SK-N-SH (cell line): ENCODE measurements around the gene PWWP2B. TPM values are rescaled to one million over a fixed set of nuclear protein-coding genes. Genes with fewer than 3 reads are reported as not detected.

Experiments used
- CTCF ChIA-PET: fragments of 300-600, 350-600 bp; formaldehyde crosslinking; extraction: SDS; loops from one replicate; lab custom pipeline; 2021; lab: Yijun Ruan, JAX
- POLR2A ChIA-PET: fragments of 350-600 bp; sonication (Branson Sonifier 250); formaldehyde crosslinking; extraction: SDS; loops from one replicate; lab custom pipeline; 2020; ENCODE audit warnings: antibody characterized with exemption, inconsistent platforms; lab: Yijun Ruan, JAX
- DNase-seq: peaks from one replicate; pipeline ENCODE4 v3.0.0; 2012
- H2AFZ ChIP-seq: fragments of 200-600 bp; sonication (generic); 2 replicates; pipeline ENCODE4 v1.8.1; 2016; ENCODE audit warnings: antibody characterized with exemption, mild to moderate bottlenecking, low read depth
- H3F3A ChIP-seq: fragments of 200-600 bp; sonication (generic); replicated peaks from 2 replicates; pipeline ENCODE3; 2016; ENCODE audit warnings: antibody characterized with exemption, mild to moderate bottlenecking; ENCODE audit not compliant: insufficient read depth
- H3K27ac ChIP-seq, 2 experiments: fragments of 200-500 bp in 1 of 2; fragments of 200-600 bp in 1 of 2; sonication (Bioruptor generic) in 1 of 2; sonication (generic), shearing (Covaris generic) in 1 of 2; 2 replicates each; pipeline versions ENCODE4 v1.5.1 to v1.6.1; 2014 to 2016; ENCODE audit warnings: low read depth in 2 of 2, inconsistent platforms in 1 of 2, low read length in 1 of 2, mild to moderate bottlenecking in 1 of 2, mixed read lengths in 1 of 2
- H3K27me3 ChIP-seq: fragments of 200-600 bp; sonication (generic), shearing (Covaris generic); 2 replicates; pipeline ENCODE4 v1.6.1; 2016; ENCODE audit warnings: mixed run types; ENCODE audit not compliant: insufficient read depth
- H3K36me3 ChIP-seq, 2 experiments: fragments of 200-500 bp in 1 of 2; fragments of 200-600 bp in 1 of 2; sonication (Bioruptor generic) in 1 of 2; sonication (generic) in 1 of 2; replicated peaks in 1 of 2; 2 replicates each; pipeline versions ENCODE3 to v1.5.1; 2014 to 2016; ENCODE audit warnings: low read length in 1 of 2, mild to moderate bottlenecking in 1 of 2; ENCODE audit not compliant: insufficient read depth in 2 of 2, control insufficient read depth in 1 of 2
- H3K4me1 ChIP-seq, 2 experiments: fragments of 200-500 bp in 1 of 2; fragments of 200-600 bp in 1 of 2; sonication (Bioruptor generic) in 1 of 2; sonication (generic), shearing (Covaris generic) in 1 of 2; 2 replicates each; pipeline versions ENCODE4 v1.5.1 to v1.6.1; 2014 to 2016; ENCODE audit warnings: low read depth in 1 of 2, low read length in 1 of 2, mixed run types in 1 of 2; ENCODE audit not compliant: insufficient read depth in 2 of 2, control insufficient read depth in 1 of 2
- H3K4me2 ChIP-seq: fragments of 200-600 bp; sonication (generic), shearing (Covaris generic); 2 replicates; pipeline ENCODE4 v1.6.1; 2017; ENCODE audit warnings: mixed run types
- H3K4me3 ChIP-seq, 2 experiments: fragments of 200-500 bp in 1 of 2; fragments of 200-600 bp in 1 of 2; sonication (Bioruptor generic) in 1 of 2; sonication (generic), shearing (Covaris generic) in 1 of 2; 2 replicates each; pipeline versions ENCODE4 v1.5.1 to v1.8.1; 2014 to 2016; ENCODE audit warnings: low read depth in 2 of 2, inconsistent platforms in 1 of 2, low read length in 1 of 2, mild to moderate bottlenecking in 1 of 2, mixed read lengths in 1 of 2, moderate library complexity in 1 of 2
- H3K79me2 ChIP-seq: fragments of 200-600 bp; sonication (generic); 2 replicates; pipeline ENCODE4 v1.8.1; 2017; ENCODE audit warnings: mild to moderate bottlenecking; ENCODE audit not compliant: insufficient read depth
- H3K9ac ChIP-seq: fragments of 200-600 bp; sonication (generic); 2 replicates; pipeline ENCODE4 v1.6.1; 2017; ENCODE audit warnings: mixed run types
- H3K9me2 ChIP-seq: fragments of 200-600 bp; sonication (generic); 2 replicates; pipeline ENCODE4 v1.6.1; 2017; ENCODE audit warnings: mixed run types
- H3K9me3 ChIP-seq: fragments of 200-600 bp; sonication (generic); 2 replicates; pipeline ENCODE4 v1.6.1; 2017; ENCODE audit warnings: mixed run types, mild to moderate bottlenecking, moderate library complexity
- H4K20me1 ChIP-seq: fragments of 200-600 bp; sonication (generic); 2 replicates; pipeline ENCODE4 v1.6.1; 2017; ENCODE audit warnings: mild to moderate bottlenecking, mixed run types; ENCODE audit not compliant: insufficient read depth
- ELF1 ChIP-seq: IDR thresholded peaks from 2 replicates; pipeline ENCODE4 v1.4.0; 2012
- EP300 ChIP-seq, 2 experiments: IDR thresholded peaks; 2 replicates each; pipeline versions ENCODE4 v1.4.0 to v1.6.1; 2012; ENCODE audit warnings: borderline replicate concordance in 1 of 2, low read depth in 1 of 2, low read length in 1 of 2
- EZH2phosphoT487 ChIP-seq: fragments of 200-600 bp; sonication (generic); IDR thresholded peaks from 2 replicates; pipeline ENCODE4 v1.6.1; 2017; ENCODE audit warnings: low read depth, mixed run types, mild to moderate bottlenecking, antibody characterized with exemption, moderate library complexity, borderline replicate concordance
- FOXM1 ChIP-seq: IDR thresholded peaks from 2 replicates; pipeline ENCODE4 v1.4.0; 2012; ENCODE audit warnings: low read depth, mild to moderate bottlenecking
- GABPA ChIP-seq: IDR thresholded peaks from 2 replicates; pipeline ENCODE4 v1.4.0; 2012; ENCODE audit warnings: low read depth, mild to moderate bottlenecking
- GATA2 ChIP-seq: sonication (generic); formaldehyde crosslinking; IDR thresholded peaks from 2 replicates; pipeline ENCODE4 v1.5.0; 2020; ENCODE audit warnings: mild to moderate bottlenecking, missing genetic modification reagents
- JUND ChIP-seq: IDR thresholded peaks from 2 replicates; pipeline ENCODE4 v1.4.0; 2012
- MEF2A ChIP-seq: IDR thresholded peaks from 2 replicates; pipeline ENCODE4 v1.4.0; 2012; ENCODE audit warnings: low read depth, borderline replicate concordance
- NRF1 ChIP-seq: IDR thresholded peaks from 2 replicates; pipeline ENCODE4 v1.6.1; 2012; ENCODE audit warnings: low read depth, mild to moderate bottlenecking, low read length
- RCOR1 ChIP-seq: fragments of 150-350 bp; IDR thresholded peaks from 2 replicates; pipeline ENCODE4 v1.6.1; 2017; ENCODE audit warnings: antibody characterized with exemption, low read length
- RXRA ChIP-seq: IDR thresholded peaks from 2 replicates; pipeline ENCODE4 v1.4.0; 2012; ENCODE audit warnings: low read depth, mild to moderate bottlenecking, borderline replicate concordance
- TAF1 ChIP-seq: IDR thresholded peaks from 2 replicates; pipeline ENCODE4 v1.6.1; 2012; ENCODE audit warnings: low read depth, mild to moderate bottlenecking, low read length, moderate library complexity, borderline replicate concordance
- TCF12 ChIP-seq: IDR thresholded peaks from 2 replicates; pipeline ENCODE4 v1.4.0; 2012
- YY1 ChIP-seq: IDR thresholded peaks from 2 replicates; pipeline ENCODE4 v1.4.0; 2012; ENCODE audit warnings: low read depth, mild to moderate bottlenecking
- WGBS: methylation state at CpG from one replicate; pipeline ENCODE4 v1.1.6; 2017; ENCODE audit warnings: low lambda C conversion rate; 5-methylcytosine and 5-hydroxymethylcytosine counted together
- polyA plus RNA-seq, 3 experiments: library from polyadenylated mRNA; depleted of rRNA; stranded (reverse); fragments of >200 nt; gene quantifications; 2 replicates each; pipeline ENCODE4 v1.2.3, GENCODE V29; 2012
- TF ChIP-seq, protein P1 (sequence below): IDR thresholded peaks from 2 replicates; pipeline ENCODE4 v1.4.0; 2012; ENCODE audit warnings: low read depth, borderline replicate concordance
- TF ChIP-seq, protein P2 (sequence below): fragments of 150-350 bp; IDR thresholded peaks from 2 replicates; pipeline ENCODE4 v1.6.1; 2017; ENCODE audit warnings: antibody characterized with exemption, low read length, low read depth, borderline replicate concordance
- TF ChIP-seq, protein P3 (sequence below): fragments of 150-350 bp; IDR thresholded peaks from 2 replicates; pipeline ENCODE4 v1.6.1; 2016; ENCODE audit warnings: mild to moderate bottlenecking, low read depth, low read length

PWWP2B gene
- polyA plus RNA-seq, 1 of the 3 experiments (the other 2 are of a cell fraction): 2.4 TPM

DNA sequence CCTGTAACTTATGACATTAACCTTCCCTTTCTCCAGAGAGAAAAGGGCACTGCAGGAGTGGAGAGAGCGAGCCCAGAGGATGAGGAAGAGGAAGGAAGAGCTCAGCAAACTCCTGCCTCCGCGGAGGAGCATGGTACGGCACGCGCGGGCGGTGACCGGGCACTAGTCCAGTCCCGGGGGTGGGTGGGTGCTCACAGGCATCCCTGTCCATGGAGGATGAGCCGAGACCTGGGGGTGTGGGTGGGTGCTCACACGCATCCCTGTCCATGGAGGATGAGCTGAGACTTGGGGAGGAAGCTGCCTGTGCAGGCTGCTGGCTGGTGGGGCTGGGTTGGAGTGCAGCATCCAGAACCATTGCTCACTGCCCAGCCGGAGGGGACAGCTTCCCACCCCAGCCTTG lies 41.2 kb upstream of the PWWP2B start:
- H3K9me3 ChIP-seq: no peaks in the 10 kb centered on the region
- H3K9me2 ChIP-seq: no peaks in the 10 kb centered on the region
- no peaks in the 10 kb centered on the region for H3K4me1 ChIP-seq
- no peak for TF ChIP-seq TAF1
- no peak for TF ChIP-seq ELF1
- no peak for TF ChIP-seq RXRA
- no peak for TF ChIP-seq TCF12
- no peak for TF ChIP-seq FOXM1
- TF ChIP-seq, protein P1, sequence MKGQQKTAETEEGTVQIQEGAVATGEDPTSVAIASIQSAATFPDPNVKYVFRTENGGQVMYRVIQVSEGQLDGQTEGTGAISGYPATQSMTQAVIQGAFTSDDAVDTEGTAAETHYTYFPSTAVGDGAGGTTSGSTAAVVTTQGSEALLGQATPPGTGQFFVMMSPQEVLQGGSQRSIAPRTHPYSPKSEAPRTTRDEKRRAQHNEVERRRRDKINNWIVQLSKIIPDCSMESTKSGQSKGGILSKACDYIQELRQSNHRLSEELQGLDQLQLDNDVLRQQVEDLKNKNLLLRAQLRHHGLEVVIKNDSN: no peak
- TF ChIP-seq NRF1: no peak
- TF ChIP-seq, protein P2, sequence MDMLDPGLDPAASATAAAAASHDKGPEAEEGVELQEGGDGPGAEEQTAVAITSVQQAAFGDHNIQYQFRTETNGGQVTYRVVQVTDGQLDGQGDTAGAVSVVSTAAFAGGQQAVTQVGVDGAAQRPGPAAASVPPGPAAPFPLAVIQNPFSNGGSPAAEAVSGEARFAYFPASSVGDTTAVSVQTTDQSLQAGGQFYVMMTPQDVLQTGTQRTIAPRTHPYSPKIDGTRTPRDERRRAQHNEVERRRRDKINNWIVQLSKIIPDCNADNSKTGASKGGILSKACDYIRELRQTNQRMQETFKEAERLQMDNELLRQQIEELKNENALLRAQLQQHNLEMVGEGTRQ: no peak
- TF ChIP-seq RCOR1: no peak
- TF ChIP-seq MEF2A: no peak
- TF ChIP-seq EP300 (IDR thresholded peaks at IDR 0.05; ENCODE audit: borderline replicate concordance in 1 of 2, low read depth in 1 of 2, low read length in 1 of 2): no peak
- no peak for TF ChIP-seq EZH2phosphoT487
- no peak for TF ChIP-seq JUND
- no peak for TF ChIP-seq GATA2
- TF ChIP-seq YY1: no peak
- TF ChIP-seq, protein P3, sequence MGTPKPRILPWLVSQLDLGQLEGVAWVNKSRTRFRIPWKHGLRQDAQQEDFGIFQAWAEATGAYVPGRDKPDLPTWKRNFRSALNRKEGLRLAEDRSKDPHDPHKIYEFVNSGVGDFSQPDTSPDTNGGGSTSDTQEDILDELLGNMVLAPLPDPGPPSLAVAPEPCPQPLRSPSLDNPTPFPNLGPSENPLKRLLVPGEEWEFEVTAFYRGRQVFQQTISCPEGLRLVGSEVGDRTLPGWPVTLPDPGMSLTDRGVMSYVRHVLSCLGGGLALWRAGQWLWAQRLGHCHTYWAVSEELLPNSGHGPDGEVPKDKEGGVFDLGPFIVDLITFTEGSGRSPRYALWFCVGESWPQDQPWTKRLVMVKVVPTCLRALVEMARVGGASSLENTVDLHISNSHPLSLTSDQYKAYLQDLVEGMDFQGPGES: no peak
- no peak for TF ChIP-seq GABPA
- TF ChIP-seq, all 33 proteins: peak for 0
- Histone ChIP-seq H3K9ac (no peak overlapping the region), H3K27ac (no peak overlapping the region), H3K4me3 (no peak overlapping the region), H3K36me3 (peaks cover 0 to 20% of the 10 kb centered on the region in 2 experiments), H4K20me1 (peaks cover 5% of the 10 kb centered on the region; the same call in 1 of the 2 replicates), H2AFZ (no peak overlapping the region), H3F3A (no peaks in the 10 kb centered on the region), H3K27me3 (no peaks in the 10 kb centered on the region), H3K79me2 (no peaks in the 10 kb centered on the region), H3K4me2 (no peak overlapping the region)
- CTCF ChIA-PET: interaction anchor here (0.9 to 4.3 kb wide), 2 partner anchors 132 to 142 kb away, joined by 3 to 41 read pairs; no protein-coding TSS in a partner anchor
- WGBS: 98% methylated on average over 13 of the region's 13 CpGs
- DNase-seq: no peak
- POLR2A ChIA-PET: no interaction called here
